H1 (cell line): Measurements from ENCODE around the gene RPUSD1. TPM values are rescaled to one million over a fixed set of nuclear protein-coding genes. Genes with fewer than 3 reads are reported as not detected.

Source experiments
- CTCF ChIA-PET: fragments of 300-600 bp; sonication (Branson Sonifier 250); formaldehyde crosslinking; loops from one replicate; lab custom pipeline; 2021; ENCODE audit not compliant: partially characterized antibody; lab: Charles Lee
- POLR2A ChIA-PET: fragments of 300-600 bp; sonication (Branson Sonifier 250); formaldehyde crosslinking; loops from one replicate; lab custom pipeline; 2021; ENCODE audit warnings: inconsistent platforms; ENCODE audit not compliant: partially characterized antibody; lab: Charles Lee
- DNase-seq, 2 experiments: peaks; one replicate each; pipeline versions ENCODE4 v3.0.0 to v3.0.0-alpha.2; 2010 to 2022; ENCODE audit warnings: low spot score in 2 of 2, low read depth in 1 of 2, mixed read lengths in 1 of 2
- FAIRE-seq: peaks from 2 replicates; lab custom pipeline; 2011; peaks lifted over from hg19 to GRCh38; lab: Jason Lieb, UNC
- H2AFZ ChIP-seq: 2 replicates; pipeline ENCODE4 v1.8.1; 2012; ENCODE audit warnings: low read length, inconsistent platforms
- H2AK5ac ChIP-seq: 2 replicates; pipeline ENCODE4 v1.6.1; 2013; ENCODE audit warnings: low read depth, low read length
- H2BK120ac ChIP-seq: replicated peaks from 2 replicates; pipeline ENCODE3; 2013; ENCODE audit warnings: low read depth, low read length, inconsistent platforms
- H2BK12ac ChIP-seq: 2 replicates; pipeline ENCODE4 v1.6.1; 2013; ENCODE audit warnings: low read depth, low read length
- H2BK15ac ChIP-seq: 2 replicates; pipeline ENCODE4 v1.6.1; 2013; ENCODE audit warnings: low read length
- H2BK20ac ChIP-seq: 2 replicates; pipeline ENCODE4 v1.6.1; 2013; ENCODE audit warnings: low read length
- H2BK5ac ChIP-seq: 2 replicates; pipeline ENCODE4 v1.6.1; 2013; ENCODE audit warnings: low read depth, low read length
- H3K14ac ChIP-seq: 2 replicates; pipeline ENCODE4 v1.6.1; 2013; ENCODE audit warnings: inconsistent platforms; ENCODE audit not compliant: insufficient read length
- H3K18ac ChIP-seq: 2 replicates; pipeline ENCODE4 v1.6.1; 2013; ENCODE audit warnings: low read length; ENCODE audit errors: extremely low read depth
- H3K23ac ChIP-seq: 2 replicates; pipeline ENCODE4 v1.6.1; 2013; ENCODE audit warnings: inconsistent platforms; ENCODE audit not compliant: insufficient read length
- H3K23me2 ChIP-seq: 2 replicates; pipeline ENCODE4 v1.6.1; 2013; ENCODE audit warnings: low read depth, low read length
- H3K27ac ChIP-seq: 2 replicates; pipeline ENCODE4 v1.6.1; 2011; ENCODE audit warnings: low read depth, low read length, inconsistent platforms
- H3K27me3 ChIP-seq, 4 experiments: replicated peaks in 1 of 4; 1 replicate in 1 of 4; 2 replicates in 3 of 4; pipeline versions ENCODE4 v1.6.1 to v1.8.1; 2011 to 2013; ENCODE audit warnings: low read length in 3 of 4, mild to moderate bottlenecking in 3 of 4, inconsistent platforms in 2 of 4, mixed read lengths in 2 of 4, moderate library complexity in 1 of 4; ENCODE audit not compliant: control insufficient read depth in 3 of 4, insufficient read depth in 3 of 4; ENCODE audit errors: extremely low read depth in 1 of 4
- H3K36me3 ChIP-seq, 4 experiments: 2 replicates each; pipeline versions ENCODE4 v1.6.1 to v1.8.1; 2011 to 2013; ENCODE audit warnings: mild to moderate bottlenecking in 4 of 4, low read length in 3 of 4, moderate library complexity in 2 of 4, control low read depth in 1 of 4, inconsistent platforms in 1 of 4; ENCODE audit not compliant: insufficient read depth in 4 of 4, control insufficient read depth in 2 of 4
- H3K4ac ChIP-seq: replicated peaks from 2 replicates; pipeline ENCODE3; 2013; ENCODE audit warnings: low read length, low read depth, mixed read lengths, inconsistent platforms; ENCODE audit not compliant: insufficient read length
- H3K4me1 ChIP-seq, 4 experiments: replicated peaks in 1 of 4; 1 replicate in 1 of 4; 2 replicates in 3 of 4; pipeline versions ENCODE4 v1.6.1 to v1.8.1; 2011 to 2013; ENCODE audit warnings: low read length in 3 of 4, inconsistent platforms in 2 of 4, mixed read lengths in 1 of 4; ENCODE audit not compliant: insufficient read depth in 4 of 4, control insufficient read depth in 3 of 4
- H3K4me2 ChIP-seq, 2 experiments: 2 replicates each; pipeline versions ENCODE4 v1.6.1 to v1.8.1; 2011 to 2013; ENCODE audit warnings: low read depth in 2 of 2, low read length in 2 of 2, control low read depth in 1 of 2, inconsistent platforms in 1 of 2, mild to moderate bottlenecking in 1 of 2; ENCODE audit not compliant: insufficient read depth in 1 of 2
- H3K4me3 ChIP-seq, 4 experiments: fragments of 200-600, 300-600 bp in 1 of 4; sonication (generic), shearing (Covaris generic), sonication (Bioruptor Twin) in 1 of 4; 2 replicates each; pipeline versions ENCODE4 v1.5.1 to v1.8.1; 2011 to 2016; ENCODE audit warnings: low read length in 4 of 4, low read depth in 3 of 4, control low read depth in 2 of 4, inconsistent platforms in 2 of 4, mild to moderate bottlenecking in 2 of 4, mixed read lengths in 1 of 4, moderate library complexity in 1 of 4; ENCODE audit not compliant: insufficient read depth in 2 of 4; ENCODE audit errors: extremely low read depth in 1 of 4
- H3K56ac ChIP-seq: replicated peaks from 2 replicates; pipeline ENCODE3; 2013; ENCODE audit warnings: low read depth, mild to moderate bottlenecking, mixed read lengths, low read length, inconsistent platforms; ENCODE audit not compliant: insufficient read length
- H3K79me1 ChIP-seq: 2 replicates; pipeline ENCODE4 v1.6.1; 2013; ENCODE audit warnings: low read depth, low read length, control low read depth
- H3K79me2 ChIP-seq, 2 experiments: 2 replicates each; pipeline versions ENCODE4 v1.6.1 to v1.8.1; 2012 to 2013; ENCODE audit warnings: low read length in 2 of 2, mild to moderate bottlenecking in 2 of 2, inconsistent platforms in 1 of 2; ENCODE audit not compliant: insufficient read depth in 2 of 2, control insufficient read depth in 1 of 2
- H3K9ac ChIP-seq, 4 experiments: replicated peaks in 1 of 4; 1 replicate in 1 of 4; 2 replicates in 3 of 4; pipeline versions ENCODE4 v1.6.1 to v1.8.1; 2011 to 2013; ENCODE audit warnings: low read depth in 3 of 4, low read length in 3 of 4, control low read depth in 2 of 4, mild to moderate bottlenecking in 2 of 4, moderate library complexity in 2 of 4, inconsistent platforms in 1 of 4; ENCODE audit errors: extremely low read depth in 1 of 4
- H3K9me3 ChIP-seq, 2 experiments: 2 replicates each; pipeline versions ENCODE4 v1.6.1 to v1.8.1; 2012 to 2013; ENCODE audit warnings: mild to moderate bottlenecking in 2 of 2, moderate library complexity in 2 of 2, control low read depth in 1 of 2, inconsistent platforms in 1 of 2, low read depth in 1 of 2, low read length in 1 of 2, mixed read lengths in 1 of 2; ENCODE audit not compliant: insufficient read depth in 2 of 2
- H4K20me1 ChIP-seq, 2 experiments: replicated peaks in 1 of 2; 2 replicates each; pipeline versions ENCODE3 to v1.8.1; 2011 to 2013; ENCODE audit warnings: inconsistent platforms in 2 of 2, low read length in 2 of 2, mild to moderate bottlenecking in 1 of 2; ENCODE audit not compliant: insufficient read depth in 2 of 2, control insufficient read depth in 1 of 2
- H4K5ac ChIP-seq: 2 replicates; pipeline ENCODE4 v1.6.1; 2013; ENCODE audit warnings: low read length, low read depth, mixed read lengths, inconsistent platforms; ENCODE audit not compliant: insufficient read length
- H4K8ac ChIP-seq: 2 replicates; pipeline ENCODE4 v1.8.0; 2013; ENCODE audit warnings: mild to moderate bottlenecking, moderate library complexity, low read length, inconsistent platforms; ENCODE audit not compliant: insufficient read depth; ENCODE audit errors: extremely low read depth
- H4K91ac ChIP-seq: replicated peaks from 2 replicates; pipeline ENCODE3; 2013; ENCODE audit warnings: low read length, mixed read lengths, inconsistent platforms; ENCODE audit not compliant: insufficient read length
- ASH2L ChIP-seq: fragments of 200-600, 300-600 bp; sonication (generic); IDR thresholded peaks from one replicate; pipeline ENCODE4 v1.7.1; 2017; ENCODE audit warnings: low read length
- BACH1 ChIP-seq: IDR thresholded peaks from 2 replicates; pipeline ENCODE4 v1.6.1; 2012; ENCODE audit warnings: low read length, improper control_type of control experiment
- BCL11A ChIP-seq, 2 experiments: IDR thresholded peaks; one replicate each; pipeline ENCODE4 v1.6.1; 2011; ENCODE audit warnings: low read depth in 2 of 2, low read length in 2 of 2, mild to moderate bottlenecking in 2 of 2
- CHD1 ChIP-seq: IDR thresholded peaks from 2 replicates; pipeline ENCODE4 v1.6.1; 2012; ENCODE audit warnings: low read depth, low read length, improper control_type of control experiment
- CREB1 ChIP-seq: IDR thresholded peaks from 2 replicates; pipeline ENCODE4 v1.6.1; 2012; ENCODE audit warnings: inconsistent platforms
- JUND ChIP-seq: IDR thresholded peaks from 2 replicates; pipeline ENCODE4 v1.6.1; 2011; ENCODE audit warnings: mild to moderate bottlenecking, improper control_type of control experiment, low read length
- KDM5A ChIP-seq: fragments of 200-600 bp; IDR thresholded peaks from 2 replicates; pipeline ENCODE4 v1.7.1; 2012; ENCODE audit warnings: mild to moderate bottlenecking, low read length, inconsistent platforms, mixed read lengths
- MAX ChIP-seq: IDR thresholded peaks from 2 replicates; pipeline ENCODE4 v1.6.1; 2012; ENCODE audit warnings: inconsistent platforms
- SP2 ChIP-seq: IDR thresholded peaks from 2 replicates; pipeline ENCODE4 v1.6.1; 2012; ENCODE audit warnings: mild to moderate bottlenecking, low read length, inconsistent platforms
- SRF ChIP-seq: IDR thresholded peaks from 2 replicates; pipeline ENCODE4 v1.6.1; 2011; ENCODE audit warnings: mild to moderate bottlenecking, low read depth, low read length, moderate library complexity
- ZNF274 ChIP-seq: IDR thresholded peaks from 2 replicates; pipeline ENCODE4 v1.7.0; 2012; ENCODE audit warnings: low read length, borderline replicate concordance; ENCODE audit errors: extremely low read depth
- WGBS, 2 experiments: shearing (Covaris generic) in 1 of 2; methylation state at CpG; one replicate each; pipeline versions ENCODE4 v1.1.6 to v1.1.7; 2013 to 2015; ENCODE audit warnings: low lambda C conversion rate in 2 of 2, mixed read lengths in 2 of 2, inconsistent platforms in 1 of 2, low coverage in 1 of 2, missing lambda C conversion rate in 1 of 2; ENCODE audit not compliant: insufficient replicate concordance in 2 of 2, insufficient coverage in 1 of 2, insufficient read length in 1 of 2; ENCODE audit errors: extremely low coverage in 1 of 2, missing lambda C conversion rate in 1 of 2; 5-methylcytosine and 5-hydroxymethylcytosine counted together
- polyA plus RNA-seq, 7 experiments: library from polyadenylated mRNA; depleted of rRNA in 3 of 7; stranded (reverse) in 5 of 7; unstranded in 2 of 7; fragments of >200 nt in 5 of 7; fragments of 200-250 nt in 2 of 7; gene quantifications; 1 replicate in 5 of 7; 2 replicates in 1 of 7; 4 replicates in 1 of 7; pipeline versions ENCODE4 v1.2.1 to v1.2.3, GENCODE V29; 2011 to 2013; ENCODE audit warnings: missing spikeins in 2 of 7, mixed read lengths in 2 of 7
- total RNA-seq: library from RNA; stranded (reverse); fragmentation: NEBNext Ultra II Directional; extraction: Animal tissue kit (Norgen Biotek cat#: 25700); gene quantifications from 2 replicates; pipeline ENCODE4 v1.2.1, GENCODE V29; 2021
- TF ChIP-seq, protein P1 (sequence below): IDR thresholded peaks from 2 replicates; pipeline ENCODE4 v1.6.1; 2012; ENCODE audit warnings: inconsistent platforms

The RPUSD1 gene
- total and polyA plus RNA-seq, 2 of the 8 experiments (the other 6 are each of a cell fraction or from before 2014, with no cell fraction given): 32.2 to 61.8 TPM

- 85% methylated on average over 22 of the region's 25 CpGs; no CpG with 5 or more reads in 1 of the 2 experiments for WGBS, 2 experiments
- CTCF ChIA-PET: no interaction called here
- H3K4ac ChIP-seq: no peak overlapping the region
- H2BK120ac ChIP-seq: no peak overlapping the region
- peaks cover 0 to 14% (median 0%) of the 10 kb centered on the region in 4 experiments; a peak in 2 of 7 replicates for H3K4me1 ChIP-seq
- FAIRE-seq (no peak), DNase-seq (no peak)
- POLR2A ChIA-PET: no interaction called here
- peaks cover 0 to 3% of the 10 kb centered on the region in 2 experiments for H4K20me1 ChIP-seq
- H4K8ac ChIP-seq: no peak overlapping the region
- H2AFZ ChIP-seq: no peak overlapping the region
- no peak overlapping the region for H4K5ac ChIP-seq
- H2AK5ac ChIP-seq: no peak overlapping the region
- H2BK12ac ChIP-seq: no peak overlapping the region
- no peak overlapping the region for H3K14ac ChIP-seq
- H3K4me2 ChIP-seq: no peak overlapping the region
- peaks cover 0 to 24% of the 10 kb centered on the region in 2 experiments; a peak in 1 of 4 replicates for H3K9me3 ChIP-seq
- H2BK15ac ChIP-seq: no peak overlapping the region
- no peaks in the 10 kb centered on the region for H3K36me3 ChIP-seq
- H2BK20ac ChIP-seq: no peak overlapping the region
- no peaks in the 10 kb centered on the region for H3K79me1 ChIP-seq
- no peak overlapping the region for H3K4me3 ChIP-seq
- no peaks in the 10 kb centered on the region for H3K79me2 ChIP-seq
- H2BK5ac ChIP-seq: no peak overlapping the region
- no peaks in the 10 kb centered on the region for H3K27me3 ChIP-seq
- no peak overlapping the region for H3K9ac ChIP-seq
- peak overlapping the region; percentile 32; the same call in 1 of the 2 replicates for H3K18ac ChIP-seq
- H3K23ac ChIP-seq: no peak overlapping the region
- no peaks in the 10 kb centered on the region for H3K23me2 ChIP-seq
- no peak overlapping the region for H3K27ac ChIP-seq
- no peak for TF ChIP-seq CREB1
- TF ChIP-seq, protein P1, sequence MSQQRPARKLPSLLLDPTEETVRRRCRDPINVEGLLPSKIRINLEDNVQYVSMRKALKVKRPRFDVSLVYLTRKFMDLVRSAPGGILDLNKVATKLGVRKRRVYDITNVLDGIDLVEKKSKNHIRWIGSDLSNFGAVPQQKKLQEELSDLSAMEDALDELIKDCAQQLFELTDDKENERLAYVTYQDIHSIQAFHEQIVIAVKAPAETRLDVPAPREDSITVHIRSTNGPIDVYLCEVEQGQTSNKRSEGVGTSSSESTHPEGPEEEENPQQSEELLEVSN: no peak
- no peak for TF ChIP-seq CHD1
- TF ChIP-seq KDM5A: no peak
- TF ChIP-seq ZNF274: no peak
- no peak for TF ChIP-seq BACH1
- no peak for TF ChIP-seq ASH2L
- TF ChIP-seq JUND: no peak
- no peak for TF ChIP-seq SP2
- TF ChIP-seq SRF: no peak
- TF ChIP-seq MAX: no peak
- no peak for TF ChIP-seq BCL11A (IDR thresholded peaks at IDR 0.05; ENCODE audit: low read depth in 2 of 2, low read length in 2 of 2)
- H3K56ac ChIP-seq: no peak overlapping the region
- H4K91ac ChIP-seq: no peak overlapping the region
Measured at GRCh38 chr16:824601-825000, 36.4 kb upstream of the RPUSD1 start.
